ENCODE measurements around the gene ZNF606.

ZNF606 gene

GRCh38 chr19:58002384-58003173, at the start of gene ZNF606:
Gene ZNF606 (minus strand): TSS chr19:58002820. CDS start chr19:58001319, 1,501 bp downstream.
- Mint-ChIP-seq H3K27ac (peak within 1 kb of the TSS; percentile 96 to 99), H3K9me3 (peaks cover 60 to 61% of the 10 kb centered on the region in 2 donors), H3K4me3 (peak within 1 kb of the TSS; percentile 76 to 93), H3K27me3 (no peaks in the 10 kb centered on the region), H3K4me1 (peaks cover 46% of the 10 kb centered on the region)
- ATAC-seq (peak; percentile 99), DNase-seq (peak; percentile 86 to 89)

- Mint-ChIP-seq H3K27ac (no peak overlapping the region), H3K9me3 (peaks cover 40 to 78% of the 10 kb centered on the region in 2 donors), H3K4me1 (peaks cover 6% of the 10 kb centered on the region), H3K27me3 (peaks cover 22% of the 10 kb centered on the region), H3K4me3 (no peak overlapping the region)
- ATAC-seq (no peak), DNase-seq (no peak)
These were observed 49.6 kb upstream of the ZNF606 start for GRCh38 chr19:58052256-58052655.

GRCh38 chr19:58047672-58048071, 45.1 kb upstream of the ZNF606 start:
- ATAC-seq (no peak), DNase-seq (no peak)
- Mint-ChIP-seq H3K4me1 (no peaks in the 10 kb centered on the region), H3K9me3 (peaks cover 46 to 80% of the 10 kb centered on the region in 2 donors), H3K27me3 (no peaks in the 10 kb centered on the region), H3K4me3 (no peak overlapping the region), H3K27ac (no peak overlapping the region)

GRCh38 chr19:58046856-58047255, 44.2 kb upstream of the ZNF606 start:
- peaks cover 44 to 80% of the 10 kb centered on the region in 2 donors for H3K9me3 Mint-ChIP-seq
- H3K4me1 Mint-ChIP-seq = no peaks in the 10 kb centered on the region
- no peak overlapping the region for H3K4me3 Mint-ChIP-seq
- no peak for ATAC-seq
- H3K27me3 Mint-ChIP-seq = no peaks in the 10 kb centered on the region
- DNase-seq = no peak
- H3K27ac Mint-ChIP-seq = no peak overlapping the region

GRCh38 chr19:58045411-58046050, 42.9 kb upstream of the ZNF606 start:
- no peaks in the 10 kb centered on the region for H3K27me3 Mint-ChIP-seq
- ATAC-seq = no peak
- no peak for DNase-seq
- H3K9me3 Mint-ChIP-seq = peaks cover 44 to 80% of the 10 kb centered on the region in 2 donors
- H3K4me1 Mint-ChIP-seq = no peaks in the 10 kb centered on the region
- no peak overlapping the region for H3K4me3 Mint-ChIP-seq
- H3K27ac Mint-ChIP-seq = peak overlapping the region in 1 of 2 donors; percentile 61

- DNase-seq = no peak
These were observed 42.3 kb upstream of the ZNF606 start for GRCh38 chr19:58044886-58045285.

GRCh38 chr19:58044391-58044790, 41.8 kb upstream of the ZNF606 start:
- no peaks in the 10 kb centered on the region for H3K4me1 Mint-ChIP-seq
- no peak overlapping the region for H3K4me3 Mint-ChIP-seq
- no peak for ATAC-seq
- peaks cover 38 to 75% of the 10 kb centered on the region in 2 donors for H3K9me3 Mint-ChIP-seq
- H3K27me3 Mint-ChIP-seq = no peaks in the 10 kb centered on the region
- no peak for DNase-seq
- no peak overlapping the region for H3K27ac Mint-ChIP-seq

More at GRCh38 chr19:58044886-58045285, 42.3 kb upstream of the ZNF606 start:
- peaks cover 42 to 80% of the 10 kb centered on the region in 2 donors for H3K9me3 Mint-ChIP-seq
- H3K4me3 Mint-ChIP-seq = no peak overlapping the region
- H3K4me1 Mint-ChIP-seq = no peaks in the 10 kb centered on the region
- H3K27ac Mint-ChIP-seq = no peak overlapping the region
- ATAC-seq = no peak
- no peaks in the 10 kb centered on the region for H3K27me3 Mint-ChIP-seq

- ATAC-seq (no peak), DNase-seq (no peak)
- H3K9me3 Mint-ChIP-seq = peaks cover 38 to 75% of the 10 kb centered on the region in 2 donors
- H3K27ac Mint-ChIP-seq = no peak overlapping the region
- H3K27me3 Mint-ChIP-seq = peaks cover 8% of the 10 kb centered on the region
- H3K4me1 Mint-ChIP-seq = no peaks in the 10 kb centered on the region
- no peak overlapping the region for H3K4me3 Mint-ChIP-seq
These were observed 40.1 kb upstream of the ZNF606 start for GRCh38 chr19:58042495-58043340.

GRCh38 chr19:58040751-58041525, 38.3 kb upstream of the ZNF606 start:
- Mint-ChIP-seq H3K27ac (no peak overlapping the region), H3K4me3 (no peak overlapping the region), H3K4me1 (no peaks in the 10 kb centered on the region), H3K9me3 (peaks cover 39 to 71% of the 10 kb centered on the region in 2 donors), H3K27me3 (peaks cover 20% of the 10 kb centered on the region)
- DNase-seq (no peak), ATAC-seq (no peak)

GRCh38 chr19:58038688-58039204, 36.1 kb upstream of the ZNF606 start:
- ATAC-seq (no peak), DNase-seq (no peak)
- Mint-ChIP-seq H3K4me3 (no peak overlapping the region), H3K4me1 (no peaks in the 10 kb centered on the region), H3K27me3 (peaks cover 37% of the 10 kb centered on the region), H3K9me3 (peaks cover 47 to 75% of the 10 kb centered on the region in 2 donors), H3K27ac (no peak overlapping the region)

GRCh38 chr19:58037927-58038687, 35.5 kb upstream of the ZNF606 start:
- H3K27me3 Mint-ChIP-seq = peaks cover 43% of the 10 kb centered on the region
- H3K27ac Mint-ChIP-seq = no peak overlapping the region

GRCh38 chr19:58035863-58036262, 33.2 kb upstream of the ZNF606 start:
- DNase-seq (no peak), ATAC-seq (no peak)
- no peaks in the 10 kb centered on the region for H3K4me1 Mint-ChIP-seq
- peaks cover 28 to 54% of the 10 kb centered on the region in 2 donors for H3K9me3 Mint-ChIP-seq
- H3K4me3 Mint-ChIP-seq = no peak overlapping the region
- H3K27me3 Mint-ChIP-seq = peaks cover 44% of the 10 kb centered on the region
- no peak overlapping the region for H3K27ac Mint-ChIP-seq

More at GRCh38 chr19:58037927-58038687, 35.5 kb upstream of the ZNF606 start:
- Mint-ChIP-seq H3K4me1 (no peaks in the 10 kb centered on the region), H3K9me3 (peaks cover 41 to 71% of the 10 kb centered on the region in 2 donors), H3K4me3 (no peak overlapping the region)
- DNase-seq (no peak), ATAC-seq (no peak)

- Mint-ChIP-seq H3K27me3 (peaks cover 44% of the 10 kb centered on the region), H3K4me1 (no peaks in the 10 kb centered on the region), H3K27ac (no peak overlapping the region), H3K9me3 (peaks cover 26 to 49% of the 10 kb centered on the region in 2 donors), H3K4me3 (no peak overlapping the region)
- DNase-seq (no peak), ATAC-seq (no peak)
These were observed 31.8 kb upstream of the ZNF606 start for GRCh38 chr19:58034477-58034793.
